CD4-positive, CD25-positive, alpha-beta regulatory T cell (primary cell): ENCODE results near the gene CSF1R. TPM values are rescaled to one million over a fixed set of nuclear protein-coding genes. Genes with fewer than 3 reads are reported as not detected.

Experiments used
- ATAC-seq, 2 donors: fragments of 150-1000 bp; cut with Tn5 transposase; one replicate each; pipeline ENCODE4 v1.10.0; 2021; ENCODE audit warnings: low read depth in 2 of 2, moderate number of reproducible peaks in 2 of 2, moderate library complexity in 1 of 2
- DNase-seq, 3 donors: peaks; one replicate each; pipeline versions ENCODE4 v3.0.0 to v3.0.0-alpha.2; 2012 to 2022; ENCODE audit warnings: mixed read lengths in 1 of 3
- H3K27ac ChIP-seq: one replicate; pipeline ENCODE4 v1.7.0; 2013; ENCODE audit warnings: mild to moderate bottlenecking, low read length; ENCODE audit not compliant: insufficient read depth, poor library complexity, severe bottlenecking
- H3K27me3 ChIP-seq: one replicate; pipeline ENCODE4 v1.7.0; 2013; ENCODE audit warnings: low read length; ENCODE audit not compliant: control insufficient read depth, insufficient read depth
- H3K36me3 ChIP-seq: one replicate; pipeline ENCODE4 v1.7.0; 2013; ENCODE audit warnings: mild to moderate bottlenecking, low read length, moderate library complexity; ENCODE audit not compliant: control insufficient read depth, insufficient read depth
- H3K4me1 ChIP-seq: 2 replicates; pipeline ENCODE4 v1.7.0; 2013; ENCODE audit warnings: mild to moderate bottlenecking, low read length; ENCODE audit not compliant: insufficient read depth, control insufficient read depth, poor library complexity, severe bottlenecking
- H3K4me3 ChIP-seq: one replicate; pipeline ENCODE4 v1.7.0; 2013; ENCODE audit warnings: low read depth, mild to moderate bottlenecking, low read length, moderate library complexity
- H3K9me3 ChIP-seq, 2 experiments: 1 replicate in 1 of 2; 2 replicates in 1 of 2; pipeline ENCODE4 v1.7.0; 2013; ENCODE audit warnings: low read length in 2 of 2, mild to moderate bottlenecking in 1 of 2, moderate library complexity in 1 of 2; ENCODE audit not compliant: control insufficient read depth in 2 of 2
- H3K27ac Mint-ChIP-seq, 3 donors: one replicate each; pipeline ENCODE4 v1.8.0; 2020 to 2022; ENCODE audit warnings: mild to moderate bottlenecking in 3 of 3, mixed read lengths in 3 of 3, moderate library complexity in 2 of 3
- H3K27me3 Mint-ChIP-seq: one replicate; pipeline ENCODE4 v1.8.0; 2022; ENCODE audit warnings: mild to moderate bottlenecking, mixed read lengths
- H3K36me3 Mint-ChIP-seq: one replicate; pipeline ENCODE4 v1.8.0; 2020; ENCODE audit warnings: mixed read lengths
- H3K4me1 Mint-ChIP-seq, 4 donors: one replicate each; pipeline ENCODE4 v1.8.0; 2020 to 2022; ENCODE audit warnings: mixed read lengths in 4 of 4, mild to moderate bottlenecking in 1 of 4
- H3K4me3 Mint-ChIP-seq, 4 donors: one replicate each; pipeline ENCODE4 v1.8.0; 2020 to 2022; ENCODE audit warnings: mild to moderate bottlenecking in 4 of 4, mixed read lengths in 4 of 4, moderate library complexity in 3 of 4
- H3K9me3 Mint-ChIP-seq, 7 donors: one replicate each; pipeline ENCODE4 v1.8.0; 2020 to 2022; ENCODE audit warnings: mixed read lengths in 7 of 7, mild to moderate bottlenecking in 3 of 7, moderate library complexity in 2 of 7
- polyA plus RNA-seq, 4 donors: library from polyadenylated mRNA; unstranded; fragments of 300-500 nt; fragmentation: Illumina TruSeq; gene quantifications; one replicate each; pipeline ENCODE4 v1.2.3, GENCODE V29; 2021
- total RNA-seq: library from RNA; stranded (reverse); gene quantifications from one replicate; pipeline ENCODE4 v1.2.3, GENCODE V29; 2022

The CSF1R gene
- total and polyA plus RNA-seq, 5 donors from 2014 or later = 0.60 to 1.2 (median 0.97) TPM; not detected in 1

DNA sequence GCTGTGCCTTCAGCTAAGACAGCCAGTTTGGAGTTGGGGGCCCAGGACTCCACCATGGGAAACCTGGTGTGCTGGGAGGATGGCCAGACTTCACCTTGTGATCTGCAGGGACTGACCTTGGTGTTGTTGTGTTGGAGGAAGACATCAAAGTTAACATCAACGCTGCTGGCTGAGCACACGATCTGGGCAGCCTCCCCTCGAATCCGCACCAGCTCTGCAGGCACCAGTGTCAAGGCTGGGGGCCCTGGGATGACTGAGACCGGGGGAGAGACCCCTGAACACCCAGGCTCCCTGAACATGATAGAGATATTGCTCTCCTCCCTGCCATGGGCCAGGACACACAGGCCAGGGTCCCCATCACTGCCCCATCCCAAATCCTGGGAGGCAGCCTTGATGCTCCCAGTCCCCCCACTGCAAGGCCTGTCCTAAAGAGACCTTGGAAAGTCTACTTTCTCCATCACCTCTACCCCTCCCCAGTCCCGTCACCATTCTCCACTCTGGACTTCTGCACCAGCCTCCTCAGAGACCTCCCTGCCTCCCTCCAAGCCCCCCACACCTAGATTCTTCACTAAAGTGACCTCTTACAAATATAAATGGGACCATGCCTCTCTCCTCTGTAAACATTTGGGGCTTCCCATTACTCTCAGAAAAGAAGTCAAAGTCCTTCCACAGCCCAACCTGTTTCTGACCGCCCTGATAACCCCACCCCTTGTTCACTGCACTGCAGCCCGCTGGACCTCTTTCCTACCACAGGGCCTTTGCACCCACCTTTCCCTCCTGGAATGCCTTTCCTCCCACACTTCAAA lies 8.2 kb downstream of the CSF1R start:
- H3K27ac Mint-ChIP-seq = no peak overlapping the region
- H3K27ac ChIP-seq = no peak overlapping the region
- no peaks in the 10 kb centered on the region for H3K36me3 Mint-ChIP-seq
- H3K4me3 Mint-ChIP-seq = no peak overlapping the region
- H3K4me3 ChIP-seq = no peak overlapping the region
- no peaks in the 10 kb centered on the region for H3K9me3 ChIP-seq
- no peaks in the 10 kb centered on the region for H3K36me3 ChIP-seq
- H3K4me1 Mint-ChIP-seq = no peaks in the 10 kb centered on the region
- H3K27me3 ChIP-seq = no peaks in the 10 kb centered on the region
- no peak for DNase-seq
- H3K4me1 ChIP-seq = no peaks in the 10 kb centered on the region
- H3K9me3 Mint-ChIP-seq = peaks cover 0 to 4% (median 0%) of the 10 kb centered on the region in 7 donors
- ATAC-seq = no peak
- peaks cover 20% of the 10 kb centered on the region for H3K27me3 Mint-ChIP-seq

DNA sequence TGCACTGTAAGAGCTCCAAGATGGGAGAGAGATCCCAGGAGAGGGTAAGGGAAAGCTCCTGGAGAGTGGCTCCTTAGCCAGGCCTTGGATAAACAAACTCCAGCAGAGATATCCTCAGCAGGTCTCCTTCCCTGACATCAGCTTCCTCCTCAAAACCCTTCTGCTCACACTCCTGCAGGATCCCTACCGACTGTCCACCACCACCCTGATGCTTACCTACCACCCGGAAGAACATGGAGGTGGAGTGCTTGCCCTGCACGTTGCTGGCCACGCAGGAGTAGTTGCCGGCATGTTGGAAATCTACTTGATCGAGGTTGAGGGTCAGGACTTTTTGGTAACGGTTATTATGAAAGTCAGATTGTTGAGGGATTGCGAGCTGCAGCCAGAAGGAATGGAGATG lies 9.3 kb downstream of the CSF1R start:
- no peak for ATAC-seq
- no peak for DNase-seq

DNA sequence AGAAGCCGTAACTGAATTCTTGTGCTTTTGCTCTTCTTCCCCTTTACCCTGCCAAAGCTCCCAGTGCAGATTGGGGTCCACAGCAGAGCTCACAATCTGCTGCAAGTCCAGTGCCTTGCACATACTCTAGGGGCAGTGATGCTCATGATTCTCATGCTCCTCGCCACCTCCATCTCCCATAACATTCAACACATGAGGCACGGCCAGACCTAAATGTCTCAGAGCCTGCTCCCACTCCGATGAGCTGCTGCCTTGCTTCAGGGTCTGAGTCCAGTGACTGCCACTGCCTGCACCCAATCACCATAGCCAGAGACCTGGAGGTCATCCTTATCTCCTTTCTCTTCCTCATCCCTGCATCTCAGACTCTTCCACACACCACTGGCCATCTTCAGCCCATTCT lies 10.5 kb downstream of the CSF1R start:
- Mint-ChIP-seq H3K27ac (no peak overlapping the region), H3K4me1 (no peaks in the 10 kb centered on the region), H3K4me3 (no peak overlapping the region), H3K36me3 (no peaks in the 10 kb centered on the region), H3K9me3 (peaks cover 0 to 4% (median 0%) of the 10 kb centered on the region in 7 donors), H3K27me3 (peaks cover 4% of the 10 kb centered on the region)
- Histone ChIP-seq H3K27me3 (no peaks in the 10 kb centered on the region), H3K4me3 (no peak overlapping the region), H3K4me1 (no peaks in the 10 kb centered on the region), H3K27ac (no peak overlapping the region), H3K9me3 (no peaks in the 10 kb centered on the region), H3K36me3 (no peaks in the 10 kb centered on the region)
- DNase-seq (no peak), ATAC-seq (no peak)

More for the DNA sequence above, 9.3 kb downstream of the CSF1R start:
- H3K36me3 ChIP-seq = no peaks in the 10 kb centered on the region
- Mint-ChIP-seq H3K27ac (no peak overlapping the region), H3K27me3 (peaks cover 11% of the 10 kb centered on the region), H3K9me3 (peaks cover 0 to 4% (median 0%) of the 10 kb centered on the region in 7 donors), H3K4me1 (no peaks in the 10 kb centered on the region), H3K36me3 (no peaks in the 10 kb centered on the region), H3K4me3 (no peak overlapping the region)
- H3K27me3 ChIP-seq = no peaks in the 10 kb centered on the region
- no peaks in the 10 kb centered on the region for H3K9me3 ChIP-seq
- no peak overlapping the region for H3K4me3 ChIP-seq
- H3K27ac ChIP-seq = no peak overlapping the region
- H3K4me1 ChIP-seq = no peaks in the 10 kb centered on the region

DNA sequence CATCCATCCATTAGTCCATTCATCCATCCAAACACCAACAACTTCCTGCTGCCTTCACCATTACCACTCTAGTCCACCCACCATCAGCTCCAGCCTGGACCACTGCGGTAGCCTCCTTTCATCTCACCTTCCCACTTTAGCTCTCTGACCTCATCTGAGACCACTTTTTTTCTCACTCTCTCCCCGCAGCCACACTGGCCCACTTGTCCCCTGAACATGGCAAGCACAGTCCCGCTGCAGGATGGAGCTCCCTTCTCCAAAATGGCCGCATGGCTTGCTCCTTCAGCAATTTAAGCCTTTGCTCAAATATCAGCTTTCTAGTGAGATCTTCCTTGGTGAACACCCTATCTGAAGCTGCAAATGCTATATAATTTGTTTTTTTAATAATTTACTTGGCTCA lies 11.1 kb downstream of the CSF1R start:
- no peaks in the 10 kb centered on the region for H3K4me1 ChIP-seq
- H3K9me3 ChIP-seq = no peaks in the 10 kb centered on the region
- H3K36me3 Mint-ChIP-seq = no peaks in the 10 kb centered on the region
- no peak overlapping the region for H3K4me3 ChIP-seq
- H3K36me3 ChIP-seq = no peaks in the 10 kb centered on the region
- H3K27me3 ChIP-seq = no peaks in the 10 kb centered on the region
- peaks cover 4% of the 10 kb centered on the region for H3K27me3 Mint-ChIP-seq
- H3K9me3 Mint-ChIP-seq = peaks cover 0 to 4% (median 0%) of the 10 kb centered on the region in 7 donors
- ATAC-seq = no peak
- no peak for DNase-seq
- H3K4me3 Mint-ChIP-seq = no peak overlapping the region
- no peak overlapping the region for H3K27ac Mint-ChIP-seq
- no peaks in the 10 kb centered on the region for H3K4me1 Mint-ChIP-seq
- H3K27ac ChIP-seq = no peak overlapping the region

DNA sequence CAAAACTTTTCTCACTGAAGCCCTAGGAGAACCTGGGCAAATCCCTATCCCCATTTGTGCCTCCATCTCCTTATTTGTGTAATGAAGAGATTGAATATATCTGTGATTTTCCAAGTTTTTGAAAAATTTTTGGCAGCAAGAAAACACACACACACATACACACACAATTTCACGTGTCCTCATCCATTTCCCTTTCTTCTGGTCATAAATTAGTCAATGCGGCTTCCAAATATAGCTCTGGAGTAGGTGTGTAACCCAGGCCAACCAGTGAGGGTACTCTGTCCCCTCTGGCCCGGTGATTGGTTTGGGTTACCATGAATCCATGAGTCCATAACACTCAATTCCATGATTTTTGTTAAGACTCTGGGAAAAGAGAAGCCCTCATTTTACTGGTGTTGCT lies 12.7 kb downstream of the CSF1R start:
- H3K27me3 Mint-ChIP-seq = peaks cover 1% of the 10 kb centered on the region
- no peak overlapping the region for H3K4me3 ChIP-seq
- no peaks in the 10 kb centered on the region for H3K36me3 ChIP-seq
- DNase-seq = no peak
- no peaks in the 10 kb centered on the region for H3K36me3 Mint-ChIP-seq
- no peaks in the 10 kb centered on the region for H3K4me1 ChIP-seq
- H3K4me3 Mint-ChIP-seq = no peak overlapping the region
- H3K27ac Mint-ChIP-seq = no peak overlapping the region
- no peak for ATAC-seq
- H3K9me3 Mint-ChIP-seq = no peaks in the 10 kb centered on the region
- no peak overlapping the region for H3K27ac ChIP-seq
- H3K9me3 ChIP-seq = no peaks in the 10 kb centered on the region
- H3K27me3 ChIP-seq = no peaks in the 10 kb centered on the region
- H3K4me1 Mint-ChIP-seq = no peaks in the 10 kb centered on the region

DNA sequence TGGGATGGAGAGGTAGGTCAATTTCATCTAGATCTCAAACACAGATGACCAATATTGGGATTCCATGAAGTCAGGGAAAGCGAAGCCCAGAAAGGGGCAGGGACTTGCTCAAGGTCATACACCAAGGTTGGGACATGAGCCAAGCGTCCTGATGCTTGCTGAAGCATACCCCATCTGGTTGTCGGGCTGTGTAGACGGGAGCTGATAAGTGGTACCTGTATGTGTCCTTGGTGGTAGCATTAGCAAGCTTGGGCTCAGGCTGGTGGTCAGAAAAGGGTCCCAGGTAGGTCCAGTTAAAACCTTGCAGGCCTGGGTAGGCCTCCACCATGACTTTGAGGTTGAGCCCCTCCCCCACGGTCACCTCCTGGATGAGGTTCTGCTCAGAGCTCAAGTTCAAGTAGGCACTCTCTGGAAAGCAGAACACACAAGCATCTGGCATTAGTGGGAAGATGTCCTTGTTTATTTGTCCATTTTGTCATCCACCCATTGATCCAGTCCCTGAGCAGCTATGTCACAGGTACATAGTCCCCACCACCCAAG lies 13.2 kb downstream of the CSF1R start:
- Histone ChIP-seq H3K4me3 (no peak overlapping the region), H3K36me3 (no peaks in the 10 kb centered on the region), H3K27ac (no peak overlapping the region), H3K9me3 (no peaks in the 10 kb centered on the region), H3K27me3 (no peaks in the 10 kb centered on the region), H3K4me1 (no peaks in the 10 kb centered on the region)
- no peak overlapping the region for H3K27ac Mint-ChIP-seq
- no peaks in the 10 kb centered on the region for H3K27me3 Mint-ChIP-seq
- ATAC-seq = no peak
- no peak for DNase-seq
- H3K36me3 Mint-ChIP-seq = no peaks in the 10 kb centered on the region
- H3K4me3 Mint-ChIP-seq = no peak overlapping the region
- H3K9me3 Mint-ChIP-seq = no peaks in the 10 kb centered on the region
- no peaks in the 10 kb centered on the region for H3K4me1 Mint-ChIP-seq

DNA sequence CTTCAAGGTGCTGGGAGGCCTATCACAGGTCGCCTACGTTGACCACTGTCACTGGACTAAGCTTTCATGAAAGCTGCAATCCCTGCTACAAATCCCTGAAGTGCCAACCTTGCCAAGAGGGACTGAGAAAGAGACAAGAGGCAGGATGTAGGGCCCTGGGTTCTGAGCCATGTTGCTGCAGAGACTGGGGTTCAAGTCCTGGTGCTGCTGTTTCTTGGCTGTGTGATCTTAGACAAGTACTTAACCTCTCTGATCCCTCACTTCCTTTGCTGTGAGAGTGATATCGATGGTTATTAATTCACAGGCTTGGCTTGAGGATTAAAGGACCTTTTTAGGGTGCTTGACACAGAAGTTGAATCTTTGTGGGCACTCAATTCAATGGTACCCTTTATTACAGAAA lies 15.5 kb downstream of the CSF1R start:
- Histone ChIP-seq H3K9me3 (no peaks in the 10 kb centered on the region), H3K36me3 (no peaks in the 10 kb centered on the region), H3K4me3 (no peak overlapping the region), H3K27me3 (no peaks in the 10 kb centered on the region), H3K4me1 (no peaks in the 10 kb centered on the region), H3K27ac (no peak overlapping the region)
- Mint-ChIP-seq H3K9me3 (no peaks in the 10 kb centered on the region), H3K27me3 (peaks cover 4% of the 10 kb centered on the region), H3K4me1 (peaks cover 0 to 8% (median 1%) of the 10 kb centered on the region in 4 donors), H3K4me3 (no peak overlapping the region), H3K36me3 (no peaks in the 10 kb centered on the region), H3K27ac (peak overlapping the region in 1 of 3 donors; percentile 57)
- no peak for ATAC-seq
- DNase-seq = no peak
